Mesenteric fat pad (tissue), 1 donor: ENCODE measurements around the gene EMID1. TPM values are rescaled to one million over a fixed set of nuclear protein-coding genes. Genes with fewer than 3 reads are reported as not detected.

Experiments
- DNase-seq: peaks from one replicate; pipeline ENCODE4 v3.0.0-alpha.2; 2020; ENCODE audit warnings: low spot score
- total RNA-seq: library from RNA; stranded (reverse); fragmentation: NEBNext Ultra II Directional; extraction: Animal tissue kit (Norgen Biotek cat#: 25700); gene quantifications from one replicate; pipeline ENCODE4 v1.2.1, GENCODE V29; 2021
- donor health status: DM: yes; HTN: yes; CAD: no.

Gene EMID1
- total RNA-seq, 1 donor from 2014 or later: 1.4 TPM

DNA sequence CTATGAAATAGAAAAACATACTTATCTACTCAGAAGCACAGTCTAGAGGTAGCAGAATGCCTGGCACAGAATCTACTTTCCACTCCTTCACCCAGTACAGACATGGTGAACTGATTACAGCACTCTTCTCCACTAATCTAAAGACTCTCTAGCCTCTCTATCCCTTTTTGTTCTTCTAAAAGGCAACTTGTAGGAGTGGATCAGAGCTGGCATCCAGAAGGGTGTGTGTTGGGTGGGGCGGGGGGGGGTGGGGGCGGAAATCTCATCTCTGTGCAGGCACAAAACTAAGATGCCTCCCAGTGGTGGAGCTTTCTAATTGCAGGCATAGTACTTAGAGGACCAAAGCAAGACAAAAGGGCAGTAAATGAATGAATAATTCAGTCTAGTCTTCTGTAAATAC is 11.5 kb upstream of the EMID1 start:
- DNase-seq: no peak

DNA sequence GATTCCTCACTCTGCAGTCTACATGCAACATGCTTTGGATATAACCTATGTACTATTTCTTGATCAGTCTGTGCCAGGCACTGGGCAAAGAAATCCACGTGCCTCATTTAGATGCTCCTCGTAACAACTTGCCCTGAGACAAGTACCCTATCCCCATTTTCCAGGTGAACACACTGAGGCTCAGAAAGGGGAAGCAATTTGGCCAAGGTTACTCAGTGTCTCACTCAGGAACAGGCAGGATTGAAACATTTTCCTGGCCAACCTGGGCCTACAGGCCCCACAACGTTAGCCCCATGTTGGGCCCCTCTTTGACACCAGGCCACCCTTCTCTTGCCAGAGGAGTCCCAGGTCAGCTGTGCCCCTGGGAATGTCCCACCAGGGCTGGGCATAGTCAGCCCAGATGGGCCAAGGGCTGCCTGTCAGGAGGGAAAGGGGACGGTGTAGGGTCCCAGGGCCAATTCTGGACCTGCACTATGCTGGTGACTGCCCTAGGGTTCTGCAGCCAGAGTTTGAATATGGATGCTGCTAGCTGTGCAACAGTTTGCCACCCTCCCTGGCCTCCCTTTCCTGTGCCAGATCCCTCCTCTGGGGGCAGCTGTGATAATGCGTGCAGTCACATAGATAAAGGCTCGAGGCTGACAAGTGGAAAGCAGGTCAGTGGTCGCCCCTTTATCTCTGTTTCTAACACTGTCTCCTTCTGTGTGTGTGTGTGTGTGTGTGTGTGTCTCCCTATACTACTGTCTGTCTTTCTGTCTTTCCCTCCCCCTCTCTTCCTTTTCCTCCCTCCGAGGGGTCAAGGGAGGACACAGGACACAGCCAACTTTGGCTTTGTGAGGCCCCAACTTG is 10.4 kb upstream of the EMID1 start:
- no peak for DNase-seq

DNA sequence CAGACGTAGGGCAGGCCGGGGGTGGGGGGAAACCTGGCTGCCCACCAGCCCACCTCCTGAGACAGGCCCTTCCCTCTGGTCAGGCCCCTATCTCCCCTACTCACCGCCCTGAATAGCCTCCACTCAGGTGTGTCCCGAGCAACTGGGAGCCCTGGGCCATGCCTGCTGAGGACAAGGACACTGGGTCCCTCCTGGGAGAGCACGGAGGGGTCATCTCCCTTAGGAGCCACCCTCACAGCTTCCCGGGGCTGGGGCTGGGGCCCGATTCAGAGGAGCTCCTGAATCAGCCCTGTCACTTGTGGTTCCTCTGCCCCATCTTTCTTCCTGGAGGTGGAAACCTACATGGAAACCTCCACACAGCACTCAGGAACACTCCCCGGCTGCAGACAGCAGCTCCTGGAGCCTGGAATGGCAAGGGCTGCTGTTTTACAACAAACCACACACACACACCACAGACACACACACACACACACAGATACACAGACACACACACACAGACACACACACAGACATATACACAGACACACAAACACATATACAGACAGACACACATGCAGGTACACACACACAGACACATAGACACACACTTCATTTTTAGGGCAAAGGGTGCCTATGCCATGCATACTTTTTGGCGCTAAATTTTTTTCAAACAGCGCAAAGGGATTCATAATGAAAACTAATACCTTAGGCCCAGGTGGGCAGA is 9.6 kb upstream of the EMID1 start:
- no peak for DNase-seq

DNA sequence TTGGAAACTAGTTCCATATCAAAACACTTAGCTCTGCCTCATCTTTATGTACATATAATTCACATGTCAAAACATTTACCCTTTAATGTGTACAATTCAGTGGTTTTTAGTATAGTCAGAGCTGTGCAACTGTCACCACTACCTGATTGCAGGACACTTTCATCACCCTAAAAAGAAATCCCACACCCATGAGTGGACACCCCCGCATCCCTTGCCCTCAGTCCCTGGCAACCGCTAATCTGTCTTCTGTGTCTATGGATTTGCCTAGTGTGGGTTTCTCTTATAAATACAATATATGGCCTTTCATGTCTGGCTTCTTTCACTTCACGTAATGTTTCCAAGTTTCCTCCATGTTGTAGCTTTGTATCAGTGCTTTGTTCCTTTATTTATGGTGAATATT is 8.6 kb upstream of the EMID1 start:
- no peak for DNase-seq

DNA sequence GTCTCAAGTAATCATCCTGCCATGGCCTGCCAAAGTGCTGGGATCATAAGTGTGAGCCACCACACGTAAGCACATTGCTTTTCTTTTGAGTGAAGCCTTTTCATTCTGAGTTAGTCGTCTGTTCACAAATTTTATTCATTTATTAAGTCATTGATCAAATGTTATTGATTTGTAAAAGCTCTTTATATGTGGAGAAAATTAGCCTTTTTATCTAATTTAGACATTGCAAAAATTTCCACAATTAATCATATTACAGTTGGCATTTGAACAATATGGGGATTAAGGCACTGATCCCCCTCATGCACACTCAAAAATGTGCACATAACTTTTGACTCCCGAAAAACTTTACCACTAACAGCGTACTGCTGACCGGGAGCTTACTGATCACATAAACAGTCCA is 7.5 kb upstream of the EMID1 start:
- DNase-seq: no peak

DNA sequence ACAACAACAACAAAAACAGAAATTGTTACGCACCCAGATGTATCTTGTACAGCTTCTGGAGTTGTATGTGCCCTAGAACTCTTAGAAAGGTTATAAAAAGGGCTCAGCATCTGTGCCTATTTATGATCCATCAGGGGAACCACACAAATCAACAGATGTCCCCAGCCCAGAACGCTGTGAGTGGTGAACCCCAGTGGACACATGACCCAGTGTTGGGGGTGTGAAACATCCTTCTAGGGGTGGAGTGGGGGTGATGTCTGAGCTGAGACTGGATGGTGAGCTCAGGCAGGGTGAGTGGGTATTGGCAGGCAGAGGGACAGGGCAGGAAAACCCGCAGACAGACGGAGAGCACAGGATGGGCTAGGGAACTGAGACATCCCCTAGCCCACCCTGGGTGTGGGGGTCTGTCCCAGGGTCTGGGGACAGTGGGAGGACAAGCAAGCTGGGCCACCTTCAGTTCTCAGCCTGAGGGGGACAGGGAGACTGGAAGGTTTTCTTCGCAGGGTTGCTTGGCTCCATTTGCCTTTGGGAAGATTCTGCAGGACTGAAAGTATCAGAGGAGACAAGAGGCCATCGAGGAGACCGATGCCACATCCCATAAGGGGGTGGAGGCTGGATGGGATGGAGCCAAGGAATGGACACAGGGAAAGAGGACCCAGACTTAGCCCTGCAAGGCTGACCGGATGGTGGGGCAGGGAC is 5.8 kb upstream of the EMID1 start:
- DNase-seq: no peak

DNA sequence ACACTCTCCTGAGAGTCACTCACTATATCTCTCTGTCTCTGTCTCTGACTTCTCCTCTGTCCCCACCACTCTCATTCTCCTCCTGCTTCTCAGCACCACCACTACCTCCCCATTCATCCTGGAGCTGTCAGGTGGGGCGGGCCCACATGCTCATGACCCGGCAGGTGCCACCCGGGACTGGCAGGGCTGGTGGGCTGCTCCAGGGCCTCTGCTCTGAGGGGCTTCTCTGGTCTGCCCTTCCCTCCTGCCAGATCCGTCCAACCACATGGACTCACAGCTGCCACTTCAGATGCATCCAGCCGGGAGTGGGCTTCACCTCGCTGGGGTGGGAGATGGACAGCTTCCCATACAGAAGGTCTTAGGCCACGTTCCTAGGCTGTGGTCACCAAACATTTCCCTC is 4.8 kb upstream of the EMID1 start:
- DNase-seq: no peak

DNA sequence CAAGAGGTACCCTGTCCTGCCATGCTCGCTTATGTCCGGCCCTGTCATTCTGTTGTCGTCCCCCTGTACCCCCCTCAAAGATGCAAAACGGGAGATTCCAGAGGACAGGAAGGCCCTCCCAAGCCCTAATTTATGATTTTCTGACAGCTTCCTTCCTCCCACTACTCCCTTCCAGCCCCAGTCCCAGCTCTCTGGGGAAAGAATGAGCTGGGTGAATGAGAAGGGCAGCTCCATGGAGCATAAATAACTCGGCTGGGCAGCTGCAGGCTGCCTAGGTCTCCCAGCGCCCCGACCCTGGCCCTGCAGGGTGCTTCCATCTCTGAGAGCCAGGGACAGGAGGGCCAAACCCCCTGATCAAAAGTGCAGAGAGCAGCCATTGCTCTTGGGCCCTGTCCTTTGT is 3.9 kb upstream of the EMID1 start:
- no peak for DNase-seq

DNA sequence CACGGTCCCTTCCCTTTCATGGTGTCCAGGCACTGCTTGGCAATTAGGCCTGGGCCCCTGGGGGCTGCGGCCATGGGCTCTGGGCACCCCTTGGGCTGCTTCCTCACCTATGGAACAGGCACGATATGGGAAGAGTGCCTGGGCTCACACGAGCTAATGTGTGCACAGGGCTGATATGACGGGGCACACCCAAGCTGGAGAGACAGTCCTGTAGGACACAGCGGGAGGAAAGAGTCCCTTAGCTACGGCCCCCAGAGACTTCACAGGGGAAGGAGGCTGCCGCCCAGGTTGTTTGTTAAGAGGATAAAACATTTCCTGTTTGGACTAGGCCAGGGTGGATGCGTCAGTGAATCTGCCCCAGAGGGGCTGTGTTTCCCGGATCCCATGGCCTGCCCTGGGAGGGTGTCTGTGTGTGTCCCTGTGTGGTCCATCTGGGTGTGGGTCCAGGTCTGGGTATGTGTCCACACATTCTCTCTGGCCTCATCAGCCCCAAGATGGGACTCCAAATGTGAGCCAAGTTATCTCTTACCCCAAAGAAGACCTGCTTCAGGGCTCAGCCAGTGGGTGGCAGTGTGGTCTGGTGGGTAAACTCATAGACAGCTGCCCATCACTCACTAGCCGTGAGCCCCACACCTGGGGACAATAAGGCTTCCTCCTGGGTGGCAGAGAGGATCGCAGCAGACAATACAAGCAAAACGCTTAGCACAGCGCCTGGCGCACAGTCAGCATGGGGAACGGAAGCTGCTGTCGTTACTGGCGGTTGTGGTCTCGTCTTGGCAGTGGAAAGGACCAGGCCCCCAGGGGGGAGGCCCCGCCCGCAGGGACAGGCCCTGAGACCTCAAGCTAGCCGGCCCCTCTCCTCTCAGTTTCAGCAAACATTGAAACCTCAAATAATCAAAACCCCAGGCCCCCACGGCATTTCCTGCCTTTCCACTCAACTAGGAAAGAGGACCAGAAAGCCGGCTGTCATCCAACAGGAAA is 3.2 kb upstream of the EMID1 start:
- DNase-seq: no peak

DNA sequence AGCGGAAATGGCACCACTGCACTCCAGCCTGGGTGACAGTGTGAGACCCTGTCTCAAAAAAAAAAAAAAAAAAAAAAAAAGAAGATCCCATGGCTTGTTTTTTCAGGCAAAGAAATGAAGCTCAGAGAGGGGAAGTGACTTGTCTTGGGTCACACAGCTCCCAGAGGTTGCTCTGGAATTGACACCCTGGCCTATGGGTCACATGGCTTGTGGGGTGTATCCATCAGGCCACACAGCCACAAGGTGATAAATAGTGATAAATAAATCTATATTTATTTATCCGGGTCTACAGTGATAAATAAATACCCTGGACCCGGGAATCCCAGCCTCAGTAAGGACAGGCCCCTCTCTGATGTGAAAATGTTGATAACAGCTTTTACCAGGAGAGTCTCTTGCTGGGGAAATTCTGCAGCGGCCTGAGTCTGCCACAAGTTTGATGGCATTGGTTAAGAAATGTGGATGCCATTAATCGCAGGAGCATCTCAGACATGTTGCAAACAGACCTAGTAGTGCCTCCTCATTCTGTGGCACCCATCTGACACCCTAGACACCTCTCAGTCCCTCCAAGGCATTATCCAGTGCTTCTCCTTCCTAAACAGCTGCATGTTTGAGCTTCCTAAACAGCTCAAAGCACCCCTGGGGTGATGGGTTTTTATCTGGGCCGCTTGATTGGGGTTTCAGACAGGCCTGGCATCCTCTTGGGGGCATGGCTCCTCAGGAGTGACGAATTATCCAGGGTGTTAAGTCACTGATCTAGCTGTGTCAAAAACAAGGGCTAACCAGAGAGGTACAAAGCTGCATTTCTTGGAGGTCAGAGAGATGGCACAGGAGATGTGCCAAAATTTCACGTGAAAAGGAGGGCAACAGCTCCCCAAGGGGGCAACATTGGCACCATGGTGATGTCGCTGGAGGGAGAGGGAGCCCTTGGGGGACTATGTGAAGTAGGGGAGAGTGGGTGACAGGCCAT is 1.9 kb upstream of the EMID1 start:
- DNase-seq: no peak

DNA sequence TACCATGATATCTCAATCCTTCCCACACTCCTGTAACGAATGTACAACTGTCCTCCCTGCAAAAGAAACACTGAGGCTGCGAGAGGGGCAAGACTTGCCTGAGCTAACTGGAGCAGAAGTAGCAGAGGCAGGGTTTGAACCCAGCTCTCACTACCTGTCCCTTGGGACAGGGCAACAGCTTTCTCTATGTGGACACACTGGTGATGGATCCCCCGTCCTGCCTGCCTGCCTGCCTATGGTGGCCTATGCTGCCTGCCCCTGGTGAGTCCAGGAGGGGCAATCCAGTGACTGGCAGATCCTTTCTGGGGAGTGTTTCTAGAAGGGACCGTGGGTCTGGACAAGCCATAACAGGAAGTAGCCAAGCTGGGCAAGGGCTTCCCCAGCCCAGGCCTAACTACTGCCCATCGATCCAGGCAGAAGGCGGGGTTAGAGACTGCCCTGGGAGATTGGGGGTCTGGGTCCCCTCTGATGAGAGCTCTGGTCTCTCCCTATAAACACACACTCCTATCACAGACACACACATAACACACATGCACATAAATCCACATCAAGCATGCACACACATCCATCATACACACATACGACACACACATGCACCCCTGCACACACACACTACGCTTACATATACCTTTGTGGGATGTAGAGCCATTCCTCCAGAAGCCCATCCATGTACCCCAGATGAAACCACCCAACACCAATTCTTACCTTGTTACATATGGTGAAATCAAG is 1.1 kb upstream of the EMID1 start:
- no peak for DNase-seq

DNA sequence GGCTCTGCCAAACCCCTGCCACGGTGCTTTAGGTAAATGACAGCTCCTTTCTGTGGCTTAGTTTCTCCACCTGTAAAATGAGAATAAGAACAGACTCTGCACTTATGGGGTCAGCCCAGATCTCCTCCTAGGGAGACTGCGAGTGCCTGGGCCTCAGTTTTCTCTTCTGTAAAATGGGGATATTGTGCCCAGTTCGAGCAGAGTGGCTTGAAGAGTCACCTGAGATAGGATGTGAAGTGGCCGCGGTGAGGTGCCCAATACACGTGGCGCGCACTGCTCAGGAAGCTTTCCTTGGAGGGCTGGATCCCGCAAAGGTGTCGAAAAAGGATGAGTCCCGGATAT is 473 bp upstream of the EMID1 start:
- no peak for DNase-seq

DNA sequence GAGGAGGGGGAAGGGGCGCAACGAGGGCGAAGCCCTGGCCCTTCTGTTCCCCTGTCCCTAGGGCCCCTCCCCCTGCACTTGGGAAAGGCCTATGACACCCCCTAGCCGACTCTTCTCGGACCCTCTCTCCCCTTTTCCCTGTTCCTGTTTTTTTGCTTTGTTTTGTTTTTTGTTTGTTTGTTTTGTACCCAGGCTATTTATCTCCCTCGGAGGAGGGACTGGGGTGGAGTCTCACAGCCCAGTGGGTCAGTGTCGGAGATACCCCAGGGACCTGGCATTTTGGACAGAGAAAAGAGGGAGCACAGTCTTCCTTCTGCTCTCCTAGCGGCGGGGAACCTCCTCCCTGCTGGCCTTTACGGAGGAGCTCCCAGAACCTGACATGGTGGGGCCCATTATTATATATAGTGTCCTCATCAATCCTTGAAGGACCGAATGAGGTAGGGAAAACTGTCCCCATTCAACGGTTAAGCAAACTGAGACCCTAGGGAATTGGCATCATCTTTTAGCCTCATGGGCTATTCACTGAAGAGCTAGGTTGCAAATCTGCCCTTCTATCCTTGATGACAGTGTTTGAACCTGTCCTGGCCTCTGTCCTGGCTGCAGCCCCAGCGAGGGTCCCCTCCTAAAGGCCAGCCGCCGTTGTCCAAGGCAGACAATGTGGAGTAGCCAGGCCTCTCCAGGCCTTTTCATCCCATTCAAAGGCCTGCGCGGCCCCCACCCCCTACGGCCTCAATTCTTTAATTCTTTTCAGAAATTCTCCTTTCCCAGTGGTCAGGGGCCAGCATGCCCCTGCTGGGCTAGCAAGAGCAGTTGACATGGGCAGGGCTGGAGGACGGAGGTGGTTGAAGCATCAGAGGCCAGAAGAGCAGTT is 911 bp downstream of the EMID1 start:
- no peak for DNase-seq

DNA sequence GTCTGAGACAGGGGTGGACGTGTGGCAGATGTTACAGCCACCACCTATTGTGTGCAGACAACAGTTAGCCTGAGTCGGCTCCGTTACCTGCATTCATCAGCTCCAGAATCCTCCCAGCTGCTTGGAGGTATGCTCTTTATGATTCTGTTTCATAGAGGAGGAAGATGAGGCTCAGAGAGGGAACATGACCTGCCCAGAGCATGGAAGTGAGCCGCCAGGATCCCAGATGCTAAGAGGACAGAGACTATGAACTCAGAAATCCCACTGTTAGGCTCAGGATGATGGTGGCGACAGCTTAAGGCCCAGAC is 1.5 kb downstream of the EMID1 start:
- no peak for DNase-seq

DNA sequence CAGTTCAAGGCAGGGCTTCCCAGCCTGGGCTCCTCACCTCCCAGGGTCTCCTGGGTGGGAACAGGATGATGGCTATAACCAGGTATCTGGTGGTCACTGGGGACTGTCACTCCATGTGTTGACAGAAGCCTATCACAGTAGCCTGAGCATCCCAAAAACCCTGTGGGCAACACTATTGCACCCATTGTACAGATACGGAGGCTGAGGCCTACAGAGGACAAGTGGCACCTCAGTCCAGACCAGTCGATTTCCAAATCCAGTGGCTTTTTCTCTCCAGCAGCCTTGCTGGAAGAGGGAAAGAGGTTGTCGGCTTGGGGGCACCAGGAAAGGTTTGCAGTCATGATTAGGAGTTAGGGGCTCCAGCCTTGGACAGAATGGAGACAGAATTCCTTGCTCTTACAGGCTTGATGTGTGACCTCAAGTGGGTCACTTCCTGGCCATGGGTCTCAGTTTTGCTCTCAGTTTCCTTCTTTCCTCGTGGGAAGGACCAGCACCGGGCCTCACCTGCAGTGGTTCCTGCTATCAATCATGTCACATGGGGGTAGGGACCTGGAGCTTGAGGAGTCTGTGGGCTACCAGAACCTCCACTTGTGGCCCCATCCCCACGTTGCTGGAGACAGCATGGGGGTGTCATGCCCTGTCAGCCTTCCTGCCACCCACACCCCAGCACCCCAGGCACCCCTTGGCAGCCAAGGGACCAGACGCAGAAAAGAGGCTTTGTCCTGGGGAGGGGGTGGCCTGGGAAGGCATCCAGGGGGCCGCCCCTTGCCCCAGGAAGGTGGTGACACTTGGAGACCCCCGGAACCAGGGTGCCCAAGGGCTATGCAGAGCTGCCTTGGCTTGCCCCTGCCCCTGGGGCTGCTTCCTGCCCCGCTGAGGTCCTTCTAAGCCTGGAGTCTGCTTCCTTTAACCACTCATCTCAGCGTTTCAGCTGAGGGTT is 2.1 kb downstream of the EMID1 start:
- DNase-seq: no peak

DNA sequence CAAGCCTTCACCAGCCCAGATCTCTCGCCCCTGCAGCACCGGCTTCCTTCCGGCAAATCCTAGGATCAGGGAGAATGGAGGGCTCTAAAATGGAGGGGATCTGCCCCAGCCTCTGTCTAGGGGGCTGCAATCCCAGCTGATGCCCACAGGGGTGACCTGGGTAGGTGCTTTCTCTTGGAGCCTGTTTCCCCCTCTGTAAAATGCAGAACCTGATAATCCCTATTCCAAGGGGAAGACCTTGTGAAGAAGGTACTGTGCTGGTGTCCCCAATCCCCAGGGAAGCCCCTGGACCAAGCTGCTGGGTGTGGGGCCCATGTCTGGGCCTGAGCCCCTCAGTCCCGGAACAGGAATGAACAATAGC is 2.8 kb downstream of the EMID1 start:
- no peak for DNase-seq

DNA sequence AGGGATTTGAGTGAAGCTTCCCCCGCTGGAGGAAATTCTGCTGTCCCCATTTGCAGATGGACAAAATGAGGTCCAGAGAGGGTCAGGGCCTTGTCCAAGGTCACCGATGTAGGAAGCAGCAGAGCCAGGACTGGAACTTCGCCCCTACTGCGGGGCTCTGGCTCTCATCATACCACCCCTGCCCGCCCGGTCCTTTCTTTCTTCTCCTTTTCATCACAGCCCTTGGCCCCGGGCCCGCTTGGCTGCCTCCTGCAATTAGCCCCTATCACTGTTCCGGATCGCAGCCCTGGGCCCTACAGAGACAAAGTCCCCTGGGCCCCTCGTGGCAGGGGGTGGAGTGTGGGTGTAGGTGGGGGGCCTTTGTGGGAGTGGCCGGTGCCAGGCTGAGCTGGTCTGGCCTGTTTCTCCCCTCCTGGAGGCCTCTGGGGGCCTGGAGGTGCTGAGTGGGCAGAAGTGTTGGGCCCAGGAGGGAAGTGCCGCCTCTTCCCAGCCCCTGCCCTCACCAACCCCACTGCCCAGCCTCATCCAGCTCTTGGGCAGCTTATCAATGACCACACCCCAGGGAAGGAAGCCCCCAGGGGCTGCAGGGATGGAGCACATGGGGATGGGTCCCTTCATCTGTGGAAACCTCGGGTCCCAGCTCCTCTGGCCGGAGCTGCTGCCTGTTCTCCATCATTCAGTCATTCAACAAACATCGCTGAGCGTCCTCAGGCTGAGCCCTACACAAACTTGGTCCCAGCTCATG is 3.4 kb downstream of the EMID1 start:
- DNase-seq: no peak
